ENCODE results near the gene TRMT61B.

TRMT61B gene

GRCh38 chr2:28855977-28856376 is 14.1 kb downstream of the TRMT61B start (continued):
- TF ChIP-seq POU6F1 (CRISPR knock-in tag; IDR thresholded peaks at IDR 0.05; ENCODE audit: borderline replicate concordance, low read depth), result no peak

GRCh38 chr2:28855193-28855592 is 14.9 kb downstream of the TRMT61B start:
- TF ChIP-seq OSR1 (CRISPR knock-in tag; IDR thresholded peaks at IDR 0.05), result no peak
- TF ChIP-seq TSHZ2 (CRISPR knock-in tag; IDR thresholded peaks at IDR 0.05), result no peak
- no peak for TF ChIP-seq ZFP30 (CRISPR knock-in tag; IDR thresholded peaks at IDR 0.05)
- no peak for TF ChIP-seq ZNF70 (CRISPR knock-in tag; IDR thresholded peaks at IDR 0.05)
- TF ChIP-seq ISL1 (CRISPR knock-in tag; IDR thresholded peaks at IDR 0.05), result no peak
- no peak for TF ChIP-seq PPARA (CRISPR knock-in tag; IDR thresholded peaks at IDR 0.05; ENCODE audit: borderline replicate concordance)
- ATAC-seq, result no peak

- TF ChIP-seq ZC3H10 (CRISPR knock-in tag; IDR thresholded peaks at IDR 0.05) (no peak), BACH2 (CRISPR knock-in tag; IDR thresholded peaks at IDR 0.05; ENCODE audit: borderline replicate concordance) (no peak), PPARA (CRISPR knock-in tag; IDR thresholded peaks at IDR 0.05; ENCODE audit: borderline replicate concordance) (no peak), ISL1 (CRISPR knock-in tag; IDR thresholded peaks at IDR 0.05) (no peak), ZFP30 (CRISPR knock-in tag; IDR thresholded peaks at IDR 0.05) (no peak), RARB (CRISPR knock-in tag; IDR thresholded peaks at IDR 0.05) (no peak), ARNTL (CRISPR knock-in tag; IDR thresholded peaks at IDR 0.05; ENCODE audit: borderline replicate concordance, low read depth) (no peak), TSHZ2 (CRISPR knock-in tag; IDR thresholded peaks at IDR 0.05) (no peak), ESRRG (CRISPR knock-in tag; IDR thresholded peaks at IDR 0.05) (no peak), POU6F1 (CRISPR knock-in tag; IDR thresholded peaks at IDR 0.05; ENCODE audit: borderline replicate concordance, low read depth) (no peak), ZFP3 (CRISPR knock-in tag; IDR thresholded peaks at IDR 0.05) (no peak)
Observed at GRCh38 chr2:28842042-28842441, 28.1 kb downstream of the TRMT61B start.

GRCh38 chr2:28838971-28839370 is 31.1 kb downstream of the TRMT61B start:
- ATAC-seq, result no peak
- no peak for TF ChIP-seq CSDC2 (CRISPR knock-in tag; IDR thresholded peaks at IDR 0.05)
- TF ChIP-seq BACH2 (CRISPR knock-in tag; IDR thresholded peaks at IDR 0.05; ENCODE audit: borderline replicate concordance), result no peak
- TF ChIP-seq SNAI2 (CRISPR knock-in tag; IDR thresholded peaks at IDR 0.05), result no peak
- TF ChIP-seq POU6F1 (CRISPR knock-in tag; IDR thresholded peaks at IDR 0.05; ENCODE audit: borderline replicate concordance, low read depth), result no peak
- TF ChIP-seq TSHZ2 (CRISPR knock-in tag; IDR thresholded peaks at IDR 0.05), result no peak
- no peak for TF ChIP-seq ESRRG (CRISPR knock-in tag; IDR thresholded peaks at IDR 0.05)
- TF ChIP-seq ZNF565 (CRISPR knock-in tag; conservative IDR thresholded peaks at IDR 0.05; ENCODE audit: low read depth), result no peak
- no peak for TF ChIP-seq GLIS3 (CRISPR knock-in tag; IDR thresholded peaks at IDR 0.05)
- TF ChIP-seq ZC3H10 (CRISPR knock-in tag; IDR thresholded peaks at IDR 0.05), result no peak
- no peak for TF ChIP-seq ZFP30 (CRISPR knock-in tag; IDR thresholded peaks at IDR 0.05)
- TF ChIP-seq ARNTL (CRISPR knock-in tag; IDR thresholded peaks at IDR 0.05; ENCODE audit: borderline replicate concordance, low read depth), result no peak
- no peak for TF ChIP-seq OSR1 (CRISPR knock-in tag; IDR thresholded peaks at IDR 0.05)
- TF ChIP-seq CREB5 (CRISPR knock-in tag; IDR thresholded peaks at IDR 0.05; ENCODE audit: low read depth), result no peak
- TF ChIP-seq ZNF8 (CRISPR knock-in tag; IDR thresholded peaks at IDR 0.05), result no peak
- no peak for TF ChIP-seq TCF4 (CRISPR knock-in tag; IDR thresholded peaks at IDR 0.05; ENCODE audit: borderline replicate concordance)
- no peak for TF ChIP-seq RARB (CRISPR knock-in tag; IDR thresholded peaks at IDR 0.05)
- no peak for TF ChIP-seq ZFP3 (CRISPR knock-in tag; IDR thresholded peaks at IDR 0.05)
- no peak for TF ChIP-seq PPARA (CRISPR knock-in tag; IDR thresholded peaks at IDR 0.05; ENCODE audit: borderline replicate concordance)

More at GRCh38 chr2:28842042-28842441, 28.1 kb downstream of the TRMT61B start:
- no peak for ATAC-seq

Measured in SK-N-SH treated with all-trans-retinoic acid at 6 μM for 48 hours (cell line).